Smooth muscle cell (in vitro differentiated cells): Measurements from ENCODE around the gene ICAM4. TPM values are rescaled to one million over a fixed set of nuclear protein-coding genes. Genes with fewer than 3 reads are reported as not detected.
A peak's percentile ranks its signal among the peaks of the same experiment; 100 is the strongest.

Source experiments
- DNase-seq: peaks from one replicate; lab custom pipeline; 2025; ENCODE audit not compliant: unreplicated experiment; lab: John Stamatoyannopoulos, UW
- H2AFZ ChIP-seq: fragments of 200-600 bp; sonication (generic); 2 replicates; pipeline ENCODE4 v1.6.0; 2016; ENCODE audit warnings: antibody characterized with exemption, low read depth, mild to moderate bottlenecking
- H3F3A ChIP-seq: fragments of 200-600 bp; sonication (generic); 2 replicates; pipeline ENCODE4 v1.6.0; 2017; ENCODE audit warnings: antibody characterized with exemption, low read depth
- H3K27ac ChIP-seq: fragments of 200-600 bp; sonication (generic); 2 replicates; pipeline ENCODE4 v1.5.1; 2016; ENCODE audit warnings: low read depth, mild to moderate bottlenecking
- H3K27me3 ChIP-seq: fragments of 200-600 bp; sonication (generic); 2 replicates; pipeline ENCODE4 v1.6.1; 2016; ENCODE audit warnings: low read depth, mild to moderate bottlenecking
- H3K36me3 ChIP-seq: fragments of 200-600 bp; sonication (generic); 2 replicates; pipeline ENCODE4 v1.5.1; 2016; ENCODE audit warnings: low read depth
- H3K4me1 ChIP-seq: fragments of 200-600 bp; sonication (generic); 2 replicates; pipeline ENCODE4 v1.5.1; 2016; ENCODE audit warnings: low read depth
- H3K4me2 ChIP-seq: fragments of 200-600 bp; sonication (generic); 2 replicates; pipeline ENCODE4 v1.6.0; 2016; ENCODE audit warnings: mild to moderate bottlenecking
- H3K4me3 ChIP-seq: fragments of 200-600 bp; sonication (generic); 2 replicates; pipeline ENCODE4 v1.5.1; 2016; ENCODE audit warnings: mild to moderate bottlenecking
- H3K79me2 ChIP-seq: fragments of 200-600 bp; sonication (generic); 2 replicates; pipeline ENCODE4 v1.6.0; 2016; ENCODE audit warnings: low read depth, mild to moderate bottlenecking
- H3K9ac ChIP-seq: fragments of 200-600 bp; sonication (generic); 2 replicates; pipeline ENCODE4 v1.6.0; 2016; ENCODE audit warnings: low read depth
- H3K9me3 ChIP-seq: fragments of 200-600 bp; sonication (generic); replicated peaks from 2 replicates; pipeline ENCODE4 v1.5.1; 2016; ENCODE audit warnings: low read depth
- H4K20me1 ChIP-seq: fragments of 200-600 bp; sonication (generic); 2 replicates; pipeline ENCODE4 v1.6.0; 2016; ENCODE audit warnings: low read depth
- CTCF ChIP-seq: fragments of 200-600 bp; sonication (generic); IDR thresholded peaks from 2 replicates; pipeline ENCODE4 v1.5.1; 2017; ENCODE audit warnings: borderline replicate concordance, mild to moderate bottlenecking, antibody characterized with exemption; ENCODE audit not compliant: insufficient read depth, poor library complexity, severe bottlenecking
- WGBS: methylation state at CpG from one replicate; pipeline ENCODE4 v1.1.7; 2016; ENCODE audit warnings: low lambda C conversion rate; 5-methylcytosine and 5-hydroxymethylcytosine counted together
- polyA plus RNA-seq: library from polyadenylated mRNA; unstranded; fragments of >200 nt; fragmentation: Nextera tagmentation; extraction: Ambion mirVana; gene quantifications from 2 replicates; pipeline ENCODE4 v1.2.1, GENCODE V29; 2016
- total RNA-seq: library from RNA; depleted of rRNA; stranded (reverse); fragments of >200 nt; gene quantifications from 2 replicates; pipeline ENCODE4 v1.2.3, GENCODE V29; 2014

Gene ICAM4
- total and polyA plus RNA-seq, 2 experiments from 2014 or later, result 1.9 to 3.4 TPM

GRCh38 chr19:10259162-10259905, 27.4 kb upstream of the ICAM4 start:
- Histone ChIP-seq H2AFZ (no peak overlapping the region), H3K4me1 (no peaks in the 10 kb centered on the region), H3K27ac (no peak overlapping the region), H3K9me3 (no peaks in the 10 kb centered on the region), H3F3A (no peaks in the 10 kb centered on the region), H3K9ac (no peak overlapping the region), H3K79me2 (no peaks in the 10 kb centered on the region), H4K20me1 (no peaks in the 10 kb centered on the region), H3K4me3 (no peak overlapping the region), H3K36me3 (no peaks in the 10 kb centered on the region), H3K4me2 (no peak overlapping the region), H3K27me3 (no peaks in the 10 kb centered on the region)
- DNase-seq, result peak; percentile 29
- WGBS, result 64% methylated on average over 22 of the region's 32 CpGs
- TF ChIP-seq CTCF, result peak; percentile 61

- no peak for TF ChIP-seq CTCF
- WGBS, result 86% methylated on average over 8 of the region's 8 CpGs
- no peak overlapping the region for H2AFZ ChIP-seq
- no peak overlapping the region for H3K4me3 ChIP-seq
- DNase-seq, result no peak
- no peaks in the 10 kb centered on the region for H3K9me3 ChIP-seq
- H3K4me2 ChIP-seq, result no peak overlapping the region
- H3K79me2 ChIP-seq, result no peaks in the 10 kb centered on the region
- no peaks in the 10 kb centered on the region for H3F3A ChIP-seq
- H4K20me1 ChIP-seq, result no peaks in the 10 kb centered on the region
- no peaks in the 10 kb centered on the region for H3K27me3 ChIP-seq
- H3K4me1 ChIP-seq, result no peaks in the 10 kb centered on the region
- no peaks in the 10 kb centered on the region for H3K36me3 ChIP-seq
- H3K27ac ChIP-seq, result no peak overlapping the region
- H3K9ac ChIP-seq, result no peak overlapping the region
Observed at GRCh38 chr19:10260141-10260584, 26.6 kb upstream of the ICAM4 start.

GRCh38 chr19:10262771-10263170, 24.0 kb upstream of the ICAM4 start:
- Histone ChIP-seq H3K4me3 (no peak overlapping the region), H3K4me2 (no peak overlapping the region), H3F3A (no peaks in the 10 kb centered on the region), H3K27me3 (no peaks in the 10 kb centered on the region), H3K79me2 (no peaks in the 10 kb centered on the region), H3K27ac (no peak overlapping the region), H4K20me1 (no peaks in the 10 kb centered on the region), H3K9me3 (no peaks in the 10 kb centered on the region), H3K36me3 (no peaks in the 10 kb centered on the region), H3K4me1 (no peaks in the 10 kb centered on the region), H2AFZ (no peak overlapping the region), H3K9ac (no peak overlapping the region)
- TF ChIP-seq CTCF, result no peak
- DNase-seq, result no peak
- 83% methylated on average over 7 of the region's 7 CpGs for WGBS

- H4K20me1 ChIP-seq, result no peaks in the 10 kb centered on the region
- H3K27ac ChIP-seq, result no peak overlapping the region
- no peak for DNase-seq
- no peaks in the 10 kb centered on the region for H3F3A ChIP-seq
- H3K4me3 ChIP-seq, result no peak overlapping the region
- no peak overlapping the region for H3K9ac ChIP-seq
- no peaks in the 10 kb centered on the region for H3K9me3 ChIP-seq
- H3K4me2 ChIP-seq, result no peak overlapping the region
- no peak for TF ChIP-seq CTCF
- WGBS, result 92% methylated on average over 7 of the region's 7 CpGs
- H3K79me2 ChIP-seq, result no peaks in the 10 kb centered on the region
- no peaks in the 10 kb centered on the region for H3K36me3 ChIP-seq
- H3K27me3 ChIP-seq, result peaks cover 9% of the 10 kb centered on the region
- H3K4me1 ChIP-seq, result no peaks in the 10 kb centered on the region
- H2AFZ ChIP-seq, result no peak overlapping the region
Observed at GRCh38 chr19:10266706-10267105, 20.0 kb upstream of the ICAM4 start.
